HCT116 (cell line): ENCODE results near the gene SVIL. TPM values are rescaled to one million over a fixed set of nuclear protein-coding genes. Genes with fewer than 3 reads are reported as not detected.
"Not testable (repeated sequence)": the region's sequence is repeated elsewhere in the genome, so short reads cannot be mapped to it uniquely, and the experiment has no call there.

ENCODE experiments used
- ATAC-seq: fragments of 200-7000 bp; cut with Tn5 transposase; 2 replicates; pipeline ENCODE4 v1.9.1; 2020; ENCODE audit warnings: mild to moderate bottlenecking, moderate library complexity
- BruUV-seq: library from RNA; stranded (reverse); fragments of 400-500 nt; replicated peaks from 2 replicates; lab custom pipeline; 2021; lab: Mats Ljungman, UMichigan
- CTCF ChIA-PET: fragments of 300-600 bp; sonication (Branson Sonifier 250); formaldehyde crosslinking; loops from one replicate; lab custom pipeline; 2021; ENCODE audit warnings: antibody characterized with exemption; lab: Charles Lee
- POLR2A ChIA-PET: fragments of 300-600, 350-600 bp; sonication (Branson Sonifier 250); formaldehyde crosslinking; loops from one replicate; lab custom pipeline; 2021; ENCODE audit warnings: antibody characterized with exemption; lab: Charles Lee
- RAD21 ChIA-PET, 2 experiments: fragments of 300-600 bp; sonication (Branson Sonifier 250); formaldehyde crosslinking; loops; one replicate each; lab custom pipeline; 2023; ENCODE audit warnings: low total read pairs in 2 of 2; ENCODE audit not compliant: uncharacterized antibody in 2 of 2, unreplicated experiment in 2 of 2, low non-redundant PET in 1 of 2; lab: Charles Lee
- DNase-seq: peaks from one replicate; pipeline ENCODE4 v3.0.0-alpha.2; 2010; ENCODE audit warnings: low read depth, low spot score
- H2AFZ ChIP-seq: fragments of 200-600 bp; shearing (Covaris generic), sonication (generic); 2 replicates; pipeline ENCODE4 v1.6.1; 2017; ENCODE audit warnings: low read depth, mixed run types, mixed read lengths, antibody characterized with exemption, low read length; ENCODE audit not compliant: poor library complexity, severe bottlenecking
- H3K27ac ChIP-seq: 2 replicates; pipeline ENCODE4 v1.5.1; 2012; ENCODE audit warnings: low read depth, low read length
- H3K27me3 ChIP-seq: fragments of 200-600 bp; sonication (generic); 2 replicates; pipeline ENCODE4 v1.6.1; 2016; ENCODE audit warnings: mixed run types, low read length, mixed read lengths; ENCODE audit not compliant: insufficient read depth
- H3K36me3 ChIP-seq, 2 experiments: fragments of 200-500 bp in 1 of 2; fragments of 200-600 bp in 1 of 2; sonication (Bioruptor generic) in 1 of 2; sonication (generic) in 1 of 2; 2 replicates each; pipeline versions ENCODE4 v1.5.1 to v1.6.1; 2014 to 2016; ENCODE audit warnings: low read length in 2 of 2, inconsistent platforms in 1 of 2, mixed read lengths in 1 of 2, mixed run types in 1 of 2; ENCODE audit not compliant: insufficient read depth in 2 of 2, control insufficient read depth in 1 of 2
- H3K4me1 ChIP-seq, 2 experiments: fragments of 200-600 bp in 1 of 2; sonication (generic) in 1 of 2; 2 replicates each; pipeline versions ENCODE4 v1.5.1 to v1.6.1; 2012 to 2017; ENCODE audit warnings: low read length in 2 of 2, inconsistent platforms in 1 of 2, mild to moderate bottlenecking in 1 of 2, mixed read lengths in 1 of 2, mixed run types in 1 of 2, moderate library complexity in 1 of 2; ENCODE audit not compliant: insufficient read depth in 2 of 2, control insufficient read depth in 1 of 2
- H3K4me2 ChIP-seq: fragments of 200-600 bp; sonication (generic); 2 replicates; pipeline ENCODE4 v1.6.1; 2017; ENCODE audit warnings: mixed run types, low read length, mixed read lengths
- H3K4me3 ChIP-seq, 2 experiments: fragments of 200-600 bp in 1 of 2; sonication (generic) in 1 of 2; replicated peaks in 1 of 2; 2 replicates each; pipeline ENCODE4 v1.5.1; 2011 to 2016; ENCODE audit warnings: low read length in 2 of 2, control low read depth in 1 of 2, low read depth in 1 of 2, mild to moderate bottlenecking in 1 of 2, mixed read lengths in 1 of 2, mixed run types in 1 of 2
- H3K79me2 ChIP-seq: fragments of 200-600 bp; sonication (generic); 2 replicates; pipeline ENCODE4 v1.6.1; 2017; ENCODE audit warnings: mild to moderate bottlenecking, mixed run types, low read length, moderate library complexity, mixed read lengths; ENCODE audit not compliant: insufficient read depth
- H3K9ac ChIP-seq: fragments of 200-600 bp; sonication (generic); 2 replicates; pipeline ENCODE4 v1.6.1; 2016; ENCODE audit warnings: low read length, mixed read lengths
- H3K9me2 ChIP-seq: fragments of 200-600 bp; sonication (generic), shearing (Covaris generic); 2 replicates; pipeline ENCODE4 v1.6.1; 2017; ENCODE audit warnings: mixed run types, mild to moderate bottlenecking, moderate library complexity; ENCODE audit not compliant: insufficient read depth
- H3K9me3 ChIP-seq, 2 experiments: fragments of 200-500 bp in 1 of 2; fragments of 200-600 bp in 1 of 2; sonication (Bioruptor generic) in 1 of 2; sonication (generic) in 1 of 2; 2 replicates each; pipeline ENCODE4 v1.6.1; 2014 to 2017; ENCODE audit warnings: low read length in 2 of 2, mixed read lengths in 2 of 2, inconsistent platforms in 1 of 2, low read depth in 1 of 2, mild to moderate bottlenecking in 1 of 2, mixed run types in 1 of 2, moderate library complexity in 1 of 2; ENCODE audit not compliant: control insufficient read depth in 1 of 2, insufficient read depth in 1 of 2
- H4K20me1 ChIP-seq: fragments of 200-600 bp; sonication (generic), shearing (Covaris generic); 2 replicates; pipeline ENCODE4 v1.6.1; 2017; ENCODE audit warnings: mixed run types, mild to moderate bottlenecking, moderate library complexity; ENCODE audit not compliant: insufficient read depth
- ATF3 ChIP-seq: IDR thresholded peaks from 2 replicates; pipeline ENCODE4 v1.6.1; 2012
- CEBPB ChIP-seq: IDR thresholded peaks from 2 replicates; pipeline ENCODE4 v1.6.1; 2012; ENCODE audit warnings: low read depth
- FOSL1 ChIP-seq: IDR thresholded peaks from 2 replicates; pipeline ENCODE4 v1.6.1; 2012; ENCODE audit warnings: low read depth
- MAX ChIP-seq: IDR thresholded peaks from 2 replicates; pipeline ENCODE4 v1.6.1; 2012
- REST ChIP-seq: IDR thresholded peaks from 2 replicates; pipeline ENCODE4 v1.6.1; 2012; ENCODE audit warnings: low read depth
- TCF7L2 ChIP-seq: IDR thresholded peaks from 2 replicates; pipeline ENCODE4 v1.7.0; 2011; ENCODE audit warnings: borderline replicate concordance, inconsistent platforms; ENCODE audit not compliant: insufficient read depth, insufficient read length; ENCODE audit errors: extremely low read depth
- ZNF274 ChIP-seq: fragments of 200-500 bp; sonication (Bioruptor generic); IDR thresholded peaks from 2 replicates; pipeline ENCODE4 v1.6.1; 2014; ENCODE audit warnings: mild to moderate bottlenecking, low read depth, low read length, inconsistent platforms
- intact Hi-C: fragments of 100-400 bp; cut with micrococcal nuclease; formaldehyde crosslinking; loops from 2 replicates; pipeline ENCODE4 v1.10.0; 2022
- total RNA-seq: library from RNA; stranded (reverse); gene quantifications from one replicate; pipeline ENCODE4 v1.2.1, GENCODE V29; 2021; ENCODE audit not compliant: unreplicated experiment

The SVIL gene
- total RNA-seq, 1 experiment from 2014 or later: 27.0 TPM

GRCh38 chr10:29563420-29564035 lies 71.2 kb downstream of the SVIL start:
- ChIA-PET RAD21 (no interaction called here), CTCF (no interaction called here), POLR2A (no interaction called here)
- H3K79me2 ChIP-seq: no peaks in the 10 kb centered on the region
- no peak overlapping the region for H2AFZ ChIP-seq
- intact Hi-C loops: no loop called here
- H3K4me2 ChIP-seq: no peak overlapping the region
- ATAC-seq (no peak), DNase-seq (no peak)
- no peak overlapping the region for H3K27ac ChIP-seq
- H3K36me3 ChIP-seq: 0 out of 4 replicates have a peak, but pooled peaks cover 0 to 3% of the 10 kb centered on the region in 2 experiments
- no peaks in the 10 kb centered on the region; the same call in 1 of the 2 replicates for H4K20me1 ChIP-seq
- TF ChIP-seq CEBPB (no peak), ZNF274 (no peak), FOSL1 (no peak), REST (no peak), TCF7L2 (no peak), MAX (no peak), ATF3 (no peak)
- H3K27me3 ChIP-seq: no peaks in the 10 kb centered on the region
- no peaks in the 10 kb centered on the region for H3K9me2 ChIP-seq
- BruUV-seq: no TSS peak
- no peak overlapping the region for H3K4me3 ChIP-seq
- H3K4me1 ChIP-seq: peaks cover 0 to 2% of the 10 kb centered on the region in 2 experiments; a peak in 1 of 4 replicates
- H3K9me3 ChIP-seq: no peaks in the 10 kb centered on the region
- no peak overlapping the region for H3K9ac ChIP-seq

- H3K9me2 ChIP-seq, H3K9me3 ChIP-seq, RAD21 ChIA-PET, ATAC-seq, intact Hi-C loops, H3K9ac ChIP-seq, H3K79me2 ChIP-seq, H3K27ac ChIP-seq, H2AFZ ChIP-seq, H3K4me3 ChIP-seq, DNase-seq, BruUV-seq, CTCF ChIA-PET, H3K4me1 ChIP-seq, H4K20me1 ChIP-seq, H3K36me3 ChIP-seq, POLR2A ChIA-PET, H3K27me3 ChIP-seq, H3K4me2 ChIP-seq: not testable (repeated sequence)
Measured at GRCh38 chr10:29563006-29563405, 71.8 kb downstream of the SVIL start.
